Measurements from ENCODE around the gene CCL24. TPM values are rescaled to one million over a fixed set of nuclear protein-coding genes. Genes with fewer than 3 reads are reported as not detected.
"Not testable (repeated sequence)": the region's sequence is repeated elsewhere in the genome, so short reads cannot be mapped to it uniquely, and the experiment has no call there.

Gene CCL24
- total RNA-seq, 2 donors from 2014 or later = not detected

GRCh38 chr7:75793676-75794075, 19.9 kb downstream of the CCL24 start:
- H3K4me3 ChIP-seq = no peak overlapping the region
- H3K9me3 ChIP-seq = no peaks in the 10 kb centered on the region
- no peaks in the 10 kb centered on the region for H3K36me3 ChIP-seq (replicated peaks in 1 of 2; ENCODE audit: insufficient read depth in 1 of 2, low read depth in 2 of 2)
- WGBS, 2 donors = 79 to 97% methylated on average over 2 of the region's 2 CpGs
- no peak overlapping the region for H3K27ac ChIP-seq
- DNase-seq = no peak
- peaks cover 14% of the 10 kb centered on the region for H3K4me1 ChIP-seq
- intact Hi-C loops (cut with DNase I) = no loop called here
- ATAC-seq = no peak
- TF ChIP-seq CTCF (IDR thresholded peaks at IDR 0.05) (no peak), POLR2A (IDR thresholded peaks at IDR 0.05) (no peak)
- H3K27me3 ChIP-seq = no peaks in the 10 kb centered on the region

GRCh38 chr7:75792567-75792966, 21.0 kb downstream of the CCL24 start:
- H3K36me3 ChIP-seq (replicated peaks in 1 of 2; ENCODE audit: insufficient read depth in 1 of 2, low read depth in 2 of 2); H3K27me3 ChIP-seq; ATAC-seq; H3K9me3 ChIP-seq; intact Hi-C loops (cut with DNase I); H3K4me3 ChIP-seq; H3K4me1 ChIP-seq; H3K27ac ChIP-seq; DNase-seq: not testable (repeated sequence)
- 94 to 98% methylated on average over 5 of the region's 5 CpGs for WGBS, 2 donors

- no peak for TF ChIP-seq CTCF (IDR thresholded peaks at IDR 0.05)
- no peak for TF ChIP-seq POLR2A (IDR thresholded peaks at IDR 0.05)
- WGBS, 2 donors = 80 to 94% methylated on average over 3 of the region's 3 CpGs
- no peak for ATAC-seq
- intact Hi-C loops (cut with DNase I) = no loop called here
- H3K9me3 ChIP-seq = no peaks in the 10 kb centered on the region
- DNase-seq = no peak
- H3K27me3 ChIP-seq = no peaks in the 10 kb centered on the region
- no peak overlapping the region for H3K4me3 ChIP-seq
- H3K27ac ChIP-seq = no peak overlapping the region
- H3K4me1 ChIP-seq = no peaks in the 10 kb centered on the region
- no peaks in the 10 kb centered on the region for H3K36me3 ChIP-seq (replicated peaks in 1 of 2; ENCODE audit: insufficient read depth in 1 of 2, low read depth in 2 of 2)
Measured at GRCh38 chr7:75789361-75789924, 24.2 kb downstream of the CCL24 start.

GRCh38 chr7:75788154-75788847, 25.3 kb downstream of the CCL24 start:
- H3K36me3 ChIP-seq (replicated peaks in 1 of 2; ENCODE audit: insufficient read depth in 1 of 2, low read depth in 2 of 2); DNase-seq; H3K4me3 ChIP-seq; H3K4me1 ChIP-seq; H3K27me3 ChIP-seq; intact Hi-C loops (cut with DNase I); H3K9me3 ChIP-seq; ATAC-seq; H3K27ac ChIP-seq: not testable (repeated sequence)
- WGBS, 2 donors = 65 to 69% methylated on average over 13 to 14 of the region's 14 CpGs

- H3K27ac ChIP-seq; ATAC-seq; H3K27me3 ChIP-seq; H3K4me3 ChIP-seq; H3K9me3 ChIP-seq; H3K36me3 ChIP-seq (replicated peaks in 1 of 2; ENCODE audit: insufficient read depth in 1 of 2, low read depth in 2 of 2); intact Hi-C loops (cut with DNase I); H3K4me1 ChIP-seq; DNase-seq: not testable (repeated sequence)
- 77 to 83% methylated on average over 5 of the region's 5 CpGs for WGBS, 2 donors
Measured at GRCh38 chr7:75783058-75783457, 30.5 kb downstream of the CCL24 start.

- ATAC-seq; H3K4me3 ChIP-seq; H3K4me1 ChIP-seq; H3K27ac ChIP-seq; H3K9me3 ChIP-seq; H3K27me3 ChIP-seq; H3K36me3 ChIP-seq (replicated peaks in 1 of 2; ENCODE audit: insufficient read depth in 1 of 2, low read depth in 2 of 2); DNase-seq; intact Hi-C loops (cut with DNase I): not testable (repeated sequence)
- 71 to 75% methylated on average over 14 of the region's 14 CpGs for WGBS, 2 donors
Measured at GRCh38 chr7:75780647-75781273, 32.8 kb downstream of the CCL24 start.

- intact Hi-C loops (cut with DNase I); H3K9me3 ChIP-seq; H3K4me1 ChIP-seq; ATAC-seq; H3K27ac ChIP-seq; DNase-seq; H3K27me3 ChIP-seq; H3K4me3 ChIP-seq; H3K36me3 ChIP-seq (replicated peaks in 1 of 2; ENCODE audit: insufficient read depth in 1 of 2, low read depth in 2 of 2): not testable (repeated sequence)
- WGBS, 2 donors = 58 to 72% methylated on average over 11 of the region's 11 CpGs
Measured at GRCh38 chr7:75779516-75779915, 34.1 kb downstream of the CCL24 start.

GRCh38 chr7:75779035-75779434, 34.6 kb downstream of the CCL24 start:
- H3K27me3 ChIP-seq; ATAC-seq; H3K4me3 ChIP-seq; H3K9me3 ChIP-seq; H3K4me1 ChIP-seq; intact Hi-C loops (cut with DNase I); H3K36me3 ChIP-seq (replicated peaks in 1 of 2; ENCODE audit: insufficient read depth in 1 of 2, low read depth in 2 of 2); H3K27ac ChIP-seq; DNase-seq: not testable (repeated sequence)
- 59 to 75% methylated on average over 11 of the region's 11 CpGs for WGBS, 2 donors

Measured in body of pancreas (tissue), 4 donors.